ENCODE results near the gene BTBD9.

GRCh38 chr6:38497546-38497945 is 142.2 kb downstream of the BTBD9 start:
- TF ChIP-seq CTCF (IDR thresholded peaks at IDR 0.05; ENCODE audit: poor library complexity) (no peak), EZH2phosphoT487 (IDR thresholded peaks at IDR 0.05; ENCODE audit: low read depth, severe bottlenecking, unreplicated experiment) (no peak)

All from hepatocyte (in vitro differentiated cells).